HepG2 (cell line): Measurements from ENCODE around the gene FCRLA. TPM values are rescaled to one million over a fixed set of nuclear protein-coding genes. Genes with fewer than 3 reads are reported as not detected.
"Not testable (repeated sequence)": the region's sequence is repeated elsewhere in the genome, so short reads cannot be mapped to it uniquely, and the experiment has no call there.

Experiments used
- ATAC-seq: fragments of 200-7000 bp; cut with Tn5 transposase; 3 replicates; pipeline ENCODE4 v1.9.1; 2020; ENCODE audit warnings: mild to moderate bottlenecking, moderate library complexity
- BruUV-seq: library from RNA; stranded (reverse); fragments of 400-500 nt; replicated peaks from 2 replicates; lab custom pipeline; 2021; lab: Mats Ljungman, UMichigan
- CTCF ChIA-PET: fragments of 300-600 bp; formaldehyde crosslinking; extraction: SDS; loops from one replicate; lab custom pipeline; 2021; ENCODE audit warnings: low total read pairs, inconsistent platforms, low intra/inter-chr PET ratio; lab: Yijun Ruan, JAX
- POLR2A ChIA-PET: fragments of 350-600 bp; sonication (Branson Sonifier 250); formaldehyde crosslinking; loops from one replicate; lab custom pipeline; 2020; ENCODE audit warnings: antibody characterized with exemption, inconsistent platforms; lab: Yijun Ruan, JAX
- DNase-seq: peaks from one replicate; pipeline ENCODE4 v3.0.0-alpha.2; 2015; ENCODE audit warnings: low spot score
- FAIRE-seq: peaks from 3 replicates; lab custom pipeline; 2011; peaks lifted over from hg19 to GRCh38; lab: Jason Lieb, UNC
- H2AFZ ChIP-seq: one replicate; pipeline ENCODE4 v1.6.1; 2011; ENCODE audit warnings: low read length, inconsistent platforms
- H3K27ac ChIP-seq: fragments of 300-600 bp; 3 replicates; pipeline ENCODE4 v1.8.0; 2011; ENCODE audit warnings: mixed run types, mild to moderate bottlenecking, mixed read lengths, low read length, inconsistent platforms; ENCODE audit not compliant: insufficient read depth; ENCODE audit errors: extremely low read length
- H3K27me3 ChIP-seq, 2 experiments: fragments of 200-600 bp in 1 of 2; 2 replicates in 1 of 2; 3 replicates in 1 of 2; pipeline versions ENCODE4 v1.6.0 to v1.8.0; 2011; ENCODE audit warnings: low read length in 2 of 2, mild to moderate bottlenecking in 2 of 2, moderate library complexity in 2 of 2, inconsistent platforms in 1 of 2; ENCODE audit not compliant: insufficient read depth in 2 of 2, control insufficient read depth in 1 of 2
- H3K36me3 ChIP-seq, 2 experiments: fragments of 200-600 bp in 1 of 2; replicated peaks in 1 of 2; 2 replicates in 1 of 2; 3 replicates in 1 of 2; pipeline versions ENCODE4 v1.5.1 to v1.8.0; 2011; ENCODE audit warnings: low read length in 2 of 2, inconsistent platforms in 1 of 2; ENCODE audit not compliant: insufficient read depth in 2 of 2, control insufficient read depth in 1 of 2
- H3K4me1 ChIP-seq: 2 replicates; pipeline ENCODE4 v1.5.1; 2012; ENCODE audit warnings: low read length, inconsistent platforms; ENCODE audit not compliant: insufficient read depth
- H3K4me2 ChIP-seq: 2 replicates; pipeline ENCODE4 v1.6.0; 2011; ENCODE audit warnings: low read depth, low read length, inconsistent platforms
- H3K4me3 ChIP-seq, 3 experiments: fragments of 200-600 bp in 1 of 3; sonication (generic), shearing (Covaris generic) in 1 of 3; replicated peaks in 1 of 3; 2 replicates each; pipeline ENCODE4 v1.5.1; 2011 to 2016; ENCODE audit warnings: low read length in 3 of 3, inconsistent platforms in 2 of 3, low read depth in 2 of 3, mild to moderate bottlenecking in 2 of 3, control low read depth in 1 of 3, mixed read lengths in 1 of 3; ENCODE audit not compliant: insufficient read depth in 1 of 3
- H3K79me2 ChIP-seq: one replicate; pipeline ENCODE4 v1.6.1; 2011; ENCODE audit warnings: low read length, inconsistent platforms; ENCODE audit not compliant: insufficient read depth
- H3K9ac ChIP-seq: 2 replicates; pipeline ENCODE4 v1.6.0; 2011; ENCODE audit warnings: mild to moderate bottlenecking, low read depth, low read length, inconsistent platforms; ENCODE audit not compliant: insufficient read depth
- H3K9me3 ChIP-seq: 2 replicates; pipeline ENCODE4 v1.5.1; 2012; ENCODE audit warnings: mild to moderate bottlenecking, low read length
- H4K20me1 ChIP-seq: 2 replicates; pipeline ENCODE4 v1.6.0; 2011; ENCODE audit warnings: inconsistent platforms, mild to moderate bottlenecking, low read length, moderate library complexity; ENCODE audit not compliant: insufficient read depth
- whole genome bisulfite sequencing: methylation state at CpG from one replicate; pipeline ENCODE4 v1.1.6; 2017; ENCODE audit warnings: low lambda C conversion rate; 5-methylcytosine and 5-hydroxymethylcytosine counted together
- in situ Hi-C: cut with HindIII; loops from 2 replicates; pipeline ENCODE4 v1.10.0; 2017; ENCODE audit warnings: low pct_unique_long_range_greater_than_20kb; ENCODE audit not compliant: extremely low pct_ligation_motif_present
- intact Hi-C: fragments of 100-400 bp; cut with micrococcal nuclease; formaldehyde crosslinking; loops from one replicate; pipeline ENCODE4 v1.10.0; 2022; ENCODE audit not compliant: unreplicated experiment
- polyA plus RNA-seq, 8 experiments: library from polyadenylated mRNA; depleted of rRNA in 3 of 8; stranded (reverse) in 7 of 8; unstranded in 1 of 8; fragments of >200 nt; fragmentation: Illumina TruSeq in 4 of 8; extraction: Trizol in 4 of 8; gene quantifications; 2 replicates each; pipeline versions ENCODE4 v1.2.1 to v1.2.3, GENCODE V29; 2011 to 2016; ENCODE audit warnings: low read depth in 4 of 8, missing spikeins in 1 of 8, mixed read lengths in 1 of 8; ENCODE audit not compliant: insufficient read depth in 1 of 8
- total RNA-seq, 5 experiments: library from RNA; depleted of rRNA; stranded (reverse); fragments of >200 nt; fragmentation: Illumina TruSeq; extraction: Trizol; gene quantifications; 2 replicates each; pipeline ENCODE4 v1.2.3, GENCODE V29; 2016; ENCODE audit warnings: low read depth in 1 of 5

The FCRLA gene
- total and polyA plus RNA-seq, 2 of the 13 experiments (the other 11 are each of a cell fraction or from before 2014, with no cell fraction given): not detected

GRCh38 chr1:161693020-161693712 is 13.9 kb upstream of the FCRLA start:
- intact Hi-C loops: not testable (repeated sequence)

GRCh38 chr1:161698302-161698701 is 8.7 kb upstream of the FCRLA start:
- CTCF ChIA-PET, H3K36me3 ChIP-seq, H2AFZ ChIP-seq, intact Hi-C loops, H3K79me2 ChIP-seq, FAIRE-seq, H3K4me3 ChIP-seq, in situ Hi-C loops, ATAC-seq, H4K20me1 ChIP-seq, H3K4me2 ChIP-seq, H3K27ac ChIP-seq, H3K9me3 ChIP-seq, BruUV-seq, DNase-seq, POLR2A ChIA-PET, H3K9ac ChIP-seq, H3K27me3 ChIP-seq: not testable (repeated sequence)
- peaks cover 15% of the 10 kb centered on the region for H3K4me1 ChIP-seq
- WGBS: 0% methylated on average over 2 of the region's 2 CpGs

More at GRCh38 chr1:161693020-161693712, 13.9 kb upstream of the FCRLA start:
- H3K4me1 ChIP-seq, in situ Hi-C loops, H3K4me2 ChIP-seq, H3K9me3 ChIP-seq, H3K27ac ChIP-seq, H4K20me1 ChIP-seq, H3K79me2 ChIP-seq, CTCF ChIA-PET, FAIRE-seq, H3K36me3 ChIP-seq, H2AFZ ChIP-seq, DNase-seq, H3K27me3 ChIP-seq, ATAC-seq, H3K4me3 ChIP-seq, POLR2A ChIA-PET, H3K9ac ChIP-seq, BruUV-seq: not testable (repeated sequence)
- WGBS: 70% methylated on average over 3 of the region's 14 CpGs
